Hepatocyte (in vitro differentiated cells): Measurements from ENCODE around the gene EFHD1. TPM values are rescaled to one million over a fixed set of nuclear protein-coding genes. Genes with fewer than 3 reads are reported as not detected.
"Not testable (repeated sequence)": the region's sequence is repeated elsewhere in the genome, so short reads cannot be mapped to it uniquely, and the experiment has no call there.

Source experiments
- DNase-seq: peaks from one replicate; pipeline ENCODE4 v3.0.0-alpha.2; 2016; ENCODE audit warnings: low spot score
- H2AFZ ChIP-seq: fragments of 200-600 bp; sonication (generic); 2 replicates; pipeline ENCODE4 v1.6.0; 2016; ENCODE audit warnings: antibody characterized with exemption, mild to moderate bottlenecking
- H3K27ac ChIP-seq: fragments of 200-600 bp; sonication (generic); 2 replicates; pipeline ENCODE4 v1.5.1; 2016; ENCODE audit warnings: mild to moderate bottlenecking
- H3K27me3 ChIP-seq: fragments of 200-600 bp; sonication (generic); 2 replicates; pipeline ENCODE4 v1.6.1; 2016
- H3K36me3 ChIP-seq: fragments of 200-600 bp; sonication (generic); replicated peaks from 2 replicates; pipeline ENCODE4 v1.5.1; 2016; ENCODE audit warnings: low read depth; ENCODE audit not compliant: insufficient read depth
- H3K4me1 ChIP-seq: fragments of 200-600 bp; sonication (generic); 2 replicates; pipeline ENCODE4 v1.5.1; 2016; ENCODE audit warnings: mild to moderate bottlenecking, moderate library complexity; ENCODE audit not compliant: insufficient read depth
- H3K4me2 ChIP-seq: fragments of 200-600 bp; sonication (generic); 2 replicates; pipeline ENCODE4 v1.6.0; 2016
- H3K4me3 ChIP-seq: fragments of 200-600 bp; sonication (generic); 2 replicates; pipeline ENCODE4 v1.5.1; 2016; ENCODE audit warnings: mild to moderate bottlenecking
- H3K79me2 ChIP-seq: fragments of 200-600 bp; sonication (generic); 2 replicates; pipeline ENCODE4 v1.6.0; 2017; ENCODE audit warnings: mild to moderate bottlenecking
- H3K9me2 ChIP-seq: fragments of 200-600 bp; sonication (generic); replicated peaks from 2 replicates; pipeline ENCODE4 v1.6.0; 2017; ENCODE audit warnings: mild to moderate bottlenecking; ENCODE audit not compliant: insufficient read depth
- H3K9me3 ChIP-seq: fragments of 200-600 bp; sonication (generic); 2 replicates; pipeline ENCODE4 v1.5.1; 2016; ENCODE audit warnings: low read depth, mild to moderate bottlenecking
- H4K20me1 ChIP-seq: fragments of 200-600 bp; sonication (generic); 2 replicates; pipeline ENCODE4 v1.6.0; 2016; ENCODE audit warnings: mild to moderate bottlenecking; ENCODE audit not compliant: insufficient read depth, poor library complexity, severe bottlenecking
- EZH2 ChIP-seq: fragments of 200-600 bp; sonication (generic); IDR thresholded peaks from 2 replicates; pipeline ENCODE4 v1.6.1; 2016; ENCODE audit warnings: antibody characterized with exemption, mild to moderate bottlenecking, borderline replicate concordance
- EZH2phosphoT487 ChIP-seq: fragments of 200-600 bp; sonication (generic); IDR thresholded peaks from one replicate; pipeline ENCODE4 v1.6.1; 2018; ENCODE audit warnings: antibody characterized with exemption, mild to moderate bottlenecking, low read depth, moderate library complexity; ENCODE audit not compliant: unreplicated experiment, severe bottlenecking
- WGBS: methylation state at CpG from one replicate; pipeline ENCODE4 v1.1.6; 2016; ENCODE audit warnings: low lambda C conversion rate; ENCODE audit errors: missing lambda C conversion rate; 5-methylcytosine and 5-hydroxymethylcytosine counted together
- polyA plus RNA-seq: library from polyadenylated mRNA; unstranded; fragments of >200 nt; fragmentation: Nextera tagmentation; extraction: Ambion mirVana; gene quantifications from 2 replicates; pipeline ENCODE4 v1.2.1, GENCODE V29; 2016
- total RNA-seq: library from RNA; depleted of rRNA; stranded (reverse); fragments of >200 nt; gene quantifications from 2 replicates; pipeline ENCODE4 v1.2.3, GENCODE V29; 2014
- TF ChIP-seq, protein P1 (sequence below): fragments of 200-600 bp; sonication (generic); IDR thresholded peaks from 2 replicates; pipeline ENCODE4 v1.5.1; 2016; ENCODE audit warnings: antibody characterized with exemption, mild to moderate bottlenecking; ENCODE audit not compliant: poor library complexity

Gene EFHD1
- total and polyA plus RNA-seq, 2 experiments from 2014 or later, result 3.0 to 6.7 TPM

DNA sequence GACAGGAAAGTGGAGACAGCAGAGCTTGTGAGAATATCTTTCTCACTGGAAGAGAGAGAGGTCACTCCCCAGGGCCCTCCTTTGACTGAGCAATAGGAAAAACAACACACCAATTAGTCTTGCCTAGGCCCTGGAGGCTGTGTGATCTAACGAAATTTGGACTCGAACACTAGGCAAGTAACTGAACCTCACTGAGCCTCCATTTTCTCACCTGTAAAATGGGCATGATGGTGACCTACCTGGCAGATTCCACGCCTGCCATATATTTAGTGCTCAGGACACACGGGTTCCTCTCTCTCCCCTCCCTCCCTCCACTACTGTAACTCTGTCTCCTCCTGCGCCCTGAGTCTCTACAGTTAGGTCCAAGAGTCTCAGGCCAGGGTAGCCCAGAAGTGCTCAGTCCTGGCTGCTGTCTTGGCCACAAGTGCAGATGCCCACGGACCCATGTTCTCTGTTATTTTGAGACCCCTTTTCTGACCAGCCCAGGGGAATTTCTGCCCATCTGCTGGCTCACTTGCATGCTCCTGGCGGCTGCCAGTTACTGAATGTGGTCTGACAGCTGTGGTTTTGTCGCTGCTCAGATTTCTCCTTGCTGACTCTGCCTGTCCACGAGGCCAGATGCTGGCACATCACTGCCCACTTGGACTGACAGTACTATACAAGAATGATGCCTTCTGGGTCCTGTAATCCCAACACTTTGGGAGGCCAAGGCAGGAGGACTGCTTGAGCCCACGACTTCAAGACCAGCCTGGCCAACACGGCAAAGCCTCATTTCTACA lies 54.2 kb downstream of the EFHD1 start:
- no peak for TF ChIP-seq EZH2phosphoT487
- TF ChIP-seq EZH2, result no peak
- TF ChIP-seq, protein P1, sequence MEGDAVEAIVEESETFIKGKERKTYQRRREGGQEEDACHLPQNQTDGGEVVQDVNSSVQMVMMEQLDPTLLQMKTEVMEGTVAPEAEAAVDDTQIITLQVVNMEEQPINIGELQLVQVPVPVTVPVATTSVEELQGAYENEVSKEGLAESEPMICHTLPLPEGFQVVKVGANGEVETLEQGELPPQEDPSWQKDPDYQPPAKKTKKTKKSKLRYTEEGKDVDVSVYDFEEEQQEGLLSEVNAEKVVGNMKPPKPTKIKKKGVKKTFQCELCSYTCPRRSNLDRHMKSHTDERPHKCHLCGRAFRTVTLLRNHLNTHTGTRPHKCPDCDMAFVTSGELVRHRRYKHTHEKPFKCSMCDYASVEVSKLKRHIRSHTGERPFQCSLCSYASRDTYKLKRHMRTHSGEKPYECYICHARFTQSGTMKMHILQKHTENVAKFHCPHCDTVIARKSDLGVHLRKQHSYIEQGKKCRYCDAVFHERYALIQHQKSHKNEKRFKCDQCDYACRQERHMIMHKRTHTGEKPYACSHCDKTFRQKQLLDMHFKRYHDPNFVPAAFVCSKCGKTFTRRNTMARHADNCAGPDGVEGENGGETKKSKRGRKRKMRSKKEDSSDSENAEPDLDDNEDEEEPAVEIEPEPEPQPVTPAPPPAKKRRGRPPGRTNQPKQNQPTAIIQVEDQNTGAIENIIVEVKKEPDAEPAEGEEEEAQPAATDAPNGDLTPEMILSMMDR, result no peak
- 85% methylated on average over 11 of the region's 11 CpGs for WGBS
- no peak overlapping the region for H3K4me3 ChIP-seq

DNA sequence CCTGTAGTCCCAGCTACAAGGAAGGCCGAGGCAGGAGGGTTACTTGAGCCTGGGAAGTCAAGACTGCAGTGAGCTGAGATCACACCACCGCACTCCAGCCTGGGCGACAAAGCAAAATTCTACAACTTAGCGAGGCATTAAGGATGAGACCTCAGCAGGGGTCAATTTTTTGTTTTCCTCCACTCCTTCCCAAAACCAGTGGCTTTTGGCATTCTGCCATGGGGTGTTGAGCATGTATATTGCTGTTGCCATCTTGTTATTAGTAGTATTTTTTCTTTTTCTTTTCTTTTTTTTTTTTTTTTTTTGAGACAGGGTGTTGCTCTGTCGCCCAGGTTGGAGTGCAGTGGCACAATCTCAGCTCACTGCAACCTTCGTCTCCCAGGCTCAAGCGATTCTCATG lies 54.8 kb downstream of the EFHD1 start:
- no peak for DNase-seq
- Histone ChIP-seq H4K20me1 (no peaks in the 10 kb centered on the region), H3K79me2 (no peaks in the 10 kb centered on the region), H3K9me2 (no peaks in the 10 kb centered on the region), H2AFZ (no peak overlapping the region), H3K27ac (no peak overlapping the region), H3K9me3 (no peaks in the 10 kb centered on the region), H3K27me3 (no peaks in the 10 kb centered on the region), H3K4me2 (no peak overlapping the region), H3K4me1 (no peaks in the 10 kb centered on the region), H3K36me3 (no peaks in the 10 kb centered on the region), H3K4me3 (no peak overlapping the region)
- TF ChIP-seq, protein P1, result no peak
- TF ChIP-seq EZH2phosphoT487, result no peak
- TF ChIP-seq EZH2, result no peak
- 91% methylated on average over 6 of the region's 7 CpGs for WGBS

More for the DNA sequence above, 54.2 kb downstream of the EFHD1 start:
- Histone ChIP-seq H2AFZ (no peak overlapping the region), H3K27me3 (no peaks in the 10 kb centered on the region), H3K79me2 (no peaks in the 10 kb centered on the region), H3K36me3 (no peaks in the 10 kb centered on the region), H3K27ac (no peak overlapping the region), H3K9me2 (no peaks in the 10 kb centered on the region), H3K4me1 (no peaks in the 10 kb centered on the region), H4K20me1 (no peaks in the 10 kb centered on the region), H3K4me2 (no peak overlapping the region), H3K9me3 (no peaks in the 10 kb centered on the region)
- DNase-seq, result no peak

DNA sequence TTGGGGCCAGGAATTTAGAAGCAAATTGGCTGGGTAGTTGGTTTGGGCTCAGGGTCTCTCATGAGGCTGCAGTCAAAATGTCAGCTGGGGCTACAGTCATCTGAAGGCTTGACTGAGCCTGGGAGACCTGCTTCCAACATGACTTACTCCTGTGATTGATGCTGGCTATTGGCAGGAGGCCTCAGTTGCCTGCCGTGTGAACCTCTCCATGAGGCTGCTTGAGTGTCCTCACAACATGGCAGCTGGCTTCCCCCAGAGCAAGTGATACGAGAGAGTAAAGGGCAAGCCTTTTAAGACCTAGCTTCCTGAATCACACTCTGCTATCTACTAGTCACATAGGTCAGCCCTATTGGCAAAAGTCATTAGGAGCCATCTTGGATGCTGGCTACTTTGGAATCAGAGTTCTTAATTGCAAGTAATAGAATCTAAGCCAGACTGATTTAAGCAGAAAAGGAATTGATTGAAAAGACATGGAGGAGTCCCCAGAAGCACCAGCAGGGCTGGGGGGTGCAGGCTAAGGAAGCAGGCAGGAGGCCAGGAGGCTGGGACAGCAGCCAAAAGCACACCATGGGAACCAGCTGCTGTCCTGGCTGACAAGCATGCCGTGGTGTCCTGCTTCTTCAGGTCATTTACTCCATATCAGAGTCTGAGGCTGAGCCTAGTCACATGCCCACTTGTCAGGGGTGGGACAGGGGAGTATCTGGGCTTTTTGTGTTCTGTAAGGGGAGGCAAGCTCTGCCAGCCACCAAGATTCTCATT lies 55.9 kb downstream of the EFHD1 start:
- Histone ChIP-seq H2AFZ (no peak overlapping the region), H3K27me3 (no peaks in the 10 kb centered on the region), H4K20me1 (no peaks in the 10 kb centered on the region), H3K9me2 (no peaks in the 10 kb centered on the region), H3K9me3 (no peaks in the 10 kb centered on the region), H3K36me3 (no peaks in the 10 kb centered on the region), H3K79me2 (no peaks in the 10 kb centered on the region), H3K4me1 (no peaks in the 10 kb centered on the region), H3K4me2 (no peak overlapping the region), H3K27ac (no peak overlapping the region), H3K4me3 (no peak overlapping the region)
- no peak for DNase-seq
- 70% methylated on average over 3 of the region's 3 CpGs for WGBS
- TF ChIP-seq EZH2phosphoT487 (no peak), EZH2 (no peak)
- TF ChIP-seq, protein P1, result no peak

DNA sequence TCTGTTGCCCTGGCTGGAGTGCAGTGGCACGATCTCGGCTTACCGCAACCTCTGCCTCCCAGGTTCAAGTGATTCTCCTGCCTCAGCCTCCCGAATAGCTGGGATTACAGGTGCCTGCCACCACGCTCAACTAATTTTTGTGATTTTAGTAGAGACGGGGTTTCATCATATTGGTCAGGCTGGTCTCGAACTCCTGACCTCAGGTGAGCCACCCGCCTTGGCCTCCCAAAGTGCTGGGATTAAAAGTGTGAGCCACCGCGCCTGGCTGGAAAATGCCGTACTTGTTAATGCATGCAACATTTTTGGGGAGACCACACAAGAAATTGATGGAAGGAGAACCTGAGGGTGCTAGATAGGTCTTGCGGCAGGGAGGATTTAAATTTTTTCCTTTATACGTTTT lies 57.7 kb downstream of the EFHD1 start:
- not testable (repeated sequence) for H3K27ac ChIP-seq, H3K9me3 ChIP-seq, H3K27me3 ChIP-seq, H3K36me3 ChIP-seq, H3K9me2 ChIP-seq, H3K4me2 ChIP-seq, DNase-seq, H2AFZ ChIP-seq, H3K79me2 ChIP-seq, H4K20me1 ChIP-seq, H3K4me1 ChIP-seq, H3K4me3 ChIP-seq
- 93% methylated on average over 13 of the region's 13 CpGs for WGBS
